ENCODE data around the gene WBP2.

WBP2 gene

GRCh38 chr17:75843577-75844529, 11.3 kb downstream of the WBP2 start, which contains the start of gene UNC13D:
Gene UNC13D, minus strand, starts transcription at chr17:75844404. Its CDS starts 67 bp downstream, at chr17:75844337.
- DNase-seq, result no peak

GRCh38 chr17:75842963-75843576, 12.1 kb downstream of the WBP2 start:
- no peak for DNase-seq

GRCh38 chr17:75842411-75842810, 12.7 kb downstream of the WBP2 start:
- DNase-seq, result no peak

- no peak for DNase-seq
These were observed 14.4 kb downstream of the WBP2 start for GRCh38 chr17:75840799-75841164.

GRCh38 chr17:75839942-75840798, 15.0 kb downstream of the WBP2 start:
- DNase-seq, result no peak

GRCh38 chr17:75838410-75838809, 16.7 kb downstream of the WBP2 start:
- no peak for DNase-seq

GRCh38 chr17:75837899-75838298, 17.2 kb downstream of the WBP2 start:
- no peak for DNase-seq

GRCh38 chr17:75836605-75837004, 18.5 kb downstream of the WBP2 start:
- no peak for DNase-seq

- no peak for DNase-seq
These were observed 19.5 kb downstream of the WBP2 start for GRCh38 chr17:75835654-75835987.

GRCh38 chr17:75834928-75835653, 20.0 kb downstream of the WBP2 start:
- no peak for DNase-seq

- DNase-seq, result no peak
These were observed 20.7 kb downstream of the WBP2 start for GRCh38 chr17:75834279-75834920.

GRCh38 chr17:75832652-75833400, 22.3 kb downstream of the WBP2 start:
- DNase-seq, result peak; percentile 49

GRCh38 chr17:75832164-75832651, 22.9 kb downstream of the WBP2 start:
- DNase-seq, result no peak

- DNase-seq, result no peak
These were observed 24.0 kb downstream of the WBP2 start for GRCh38 chr17:75831032-75831571.

GRCh38 chr17:75830164-75831031, 24.7 kb downstream of the WBP2 start:
- DNase-seq, result no peak

- DNase-seq, result no peak
These were observed 25.4 kb downstream of the WBP2 start for GRCh38 chr17:75829747-75830146.

GRCh38 chr17:75828741-75829140, 26.4 kb downstream of the WBP2 start:
- no peak for DNase-seq

- DNase-seq, result no peak
These were observed 27.1 kb downstream of the WBP2 start for GRCh38 chr17:75828076-75828400.

- peak; percentile 74 for DNase-seq
These were observed 27.6 kb downstream of the WBP2 start for GRCh38 chr17:75827308-75828075.

All from RPMI8226 (cell line).